ENCODE measurements around the gene C17orf113. TPM values are rescaled to one million over a fixed set of nuclear protein-coding genes. Genes with fewer than 3 reads are reported as not detected.

Gene C17orf113
- polyA plus RNA-seq, 1 experiment, result 0.07 TPM

- POLR2A ChIA-PET, result interaction anchor here (1.1 kb wide), 1 partner anchor 17 kb away, joined by 4 read pairs; the partner anchor contains the start of gene DNAJC7
- H3K4me3 ChIP-seq (ENCODE audit: low read depth, low read length), result no peak overlapping the region
- no peaks in the 10 kb centered on the region for H3K9me3 ChIP-seq (ENCODE audit: control insufficient read depth, insufficient read depth, low read length)
- no peak overlapping the region for H3K27ac ChIP-seq (ENCODE audit: low read depth, low read length)
- TF ChIP-seq CTCF (IDR thresholded peaks at IDR 0.05; ENCODE audit: low read depth, low read length), result no peak
- CTCF ChIA-PET, result interaction anchor here (2.3 kb wide), 1 partner anchor 19 kb away, joined by 16 read pairs; the partner anchor contains the start of gene NKIRAS2
- no peaks in the 10 kb centered on the region for H3K27me3 ChIP-seq (ENCODE audit: control insufficient read depth, insufficient read depth, low read length)
- no peak for DNase-seq (ENCODE audit: low read depth, low spot score)
Measured at GRCh38 chr17:42000413-42001133, 49.8 kb downstream of the C17orf113 start.

GRCh38 chr17:41998497-41998896 is 51.9 kb downstream of the C17orf113 start:
- ChIA-PET POLR2A (no interaction called here), CTCF (no interaction called here)

GRCh38 chr17:41996855-41997164 is 53.6 kb downstream of the C17orf113 start:
- Histone ChIP-seq H3K27ac (ENCODE audit: low read depth, low read length) (no peak overlapping the region), H3K9me3 (ENCODE audit: control insufficient read depth, insufficient read depth, low read length) (no peaks in the 10 kb centered on the region), H3K27me3 (ENCODE audit: control insufficient read depth, insufficient read depth, low read length) (no peaks in the 10 kb centered on the region), H3K4me3 (ENCODE audit: low read depth, low read length) (no peak overlapping the region)
- no peak for DNase-seq (ENCODE audit: low read depth, low spot score)
- CTCF ChIA-PET, result no interaction called here
- POLR2A ChIA-PET, result interaction anchor here (1.0 kb wide), 1 partner anchor 9 kb away, joined by 4 read pairs; no protein-coding TSS in a partner anchor
- TF ChIP-seq CTCF (IDR thresholded peaks at IDR 0.05; ENCODE audit: low read depth, low read length), result no peak

More at GRCh38 chr17:41998497-41998896, 51.9 kb downstream of the C17orf113 start:
- H3K9me3 ChIP-seq (ENCODE audit: control insufficient read depth, insufficient read depth, low read length), result no peaks in the 10 kb centered on the region
- no peak overlapping the region for H3K4me3 ChIP-seq (ENCODE audit: low read depth, low read length)
- no peak overlapping the region for H3K27ac ChIP-seq (ENCODE audit: low read depth, low read length)
- no peaks in the 10 kb centered on the region for H3K27me3 ChIP-seq (ENCODE audit: control insufficient read depth, insufficient read depth, low read length)
- DNase-seq (ENCODE audit: low read depth, low spot score), result no peak
- no peak for TF ChIP-seq CTCF (IDR thresholded peaks at IDR 0.05; ENCODE audit: low read depth, low read length)

GRCh38 chr17:41992576-41992975 is 57.8 kb downstream of the C17orf113 start:
- CTCF ChIA-PET, result interaction anchor here (0.6 to 0.7 kb wide), 2 partner anchors 29 to 159 kb away, joined by 3 to 4 read pairs; no protein-coding TSS in a partner anchor
- Histone ChIP-seq H3K4me3 (ENCODE audit: low read depth, low read length) (no peak overlapping the region), H3K27me3 (ENCODE audit: control insufficient read depth, insufficient read depth, low read length) (no peaks in the 10 kb centered on the region), H3K9me3 (ENCODE audit: control insufficient read depth, insufficient read depth, low read length) (no peaks in the 10 kb centered on the region), H3K27ac (ENCODE audit: low read depth, low read length) (no peak overlapping the region)
- no peak for TF ChIP-seq CTCF (IDR thresholded peaks at IDR 0.05; ENCODE audit: low read depth, low read length)
- POLR2A ChIA-PET, result no interaction called here
- no peak for DNase-seq (ENCODE audit: low read depth, low spot score)

GRCh38 chr17:41989702-41990419 is 60.5 kb downstream of the C17orf113 start:
- DNase-seq (ENCODE audit: low read depth, low spot score), result no peak
- no peak overlapping the region for H3K4me3 ChIP-seq (ENCODE audit: low read depth, low read length)
- H3K27me3 ChIP-seq (ENCODE audit: control insufficient read depth, insufficient read depth, low read length), result no peaks in the 10 kb centered on the region
- ChIA-PET CTCF (interaction anchor here (1.5 kb wide), 1 partner anchor 30 kb away, joined by 7 read pairs; the partner anchor contains the start of gene NKIRAS2), POLR2A (no interaction called here)
- no peak for TF ChIP-seq CTCF (IDR thresholded peaks at IDR 0.05; ENCODE audit: low read depth, low read length)
- H3K9me3 ChIP-seq (ENCODE audit: control insufficient read depth, insufficient read depth, low read length), result no peaks in the 10 kb centered on the region
- no peak overlapping the region for H3K27ac ChIP-seq (ENCODE audit: low read depth, low read length)
